Fibroblast of lung (primary cell): ENCODE data around the gene KCNIP4.

ENCODE experiments used
- CTCF ChIP-seq, 2 donors: IDR thresholded peaks in 1 of 2; conservative IDR thresholded peaks in 1 of 2; 1 replicate in 1 of 2; 2 replicates in 1 of 2; pipeline ENCODE4 v1.5.1; 2011 to 2012; ENCODE audit warnings: low read length in 2 of 2, control low read depth in 1 of 2, inconsistent platforms in 1 of 2, low read depth in 1 of 2, mild to moderate bottlenecking in 1 of 2
- EZH2 ChIP-seq: IDR thresholded peaks from 2 replicates; pipeline ENCODE4 v1.5.1; 2012; ENCODE audit warnings: low read length, control low read depth, mild to moderate bottlenecking; ENCODE audit errors: missing control alignments

- TF ChIP-seq CTCF (conservative IDR thresholded peaks at IDR 0.05 in 1 of 2, IDR thresholded peaks at IDR 0.05 in 1 of 2; ENCODE audit: low read depth in 1 of 2, low read length in 2 of 2) = no peak
- TF ChIP-seq EZH2 = no peak
Measured at GRCh38 chr4:20723019-20723418, 1225.6 kb downstream of the KCNIP4 start.
